MG63 (cell line): ENCODE results near the gene TTC28. TPM values are rescaled to one million over a fixed set of nuclear protein-coding genes. Genes with fewer than 3 reads are reported as not detected.

Experiments
- DNase-seq: peaks from one replicate; pipeline ENCODE4 v3.0.0-alpha.2; 2020
- H3K27me3 ChIP-seq: fragments of 250-450 bp; sonication (Bioruptor Pico); 2 replicates; pipeline ENCODE4 v1.5.1; 2020; ENCODE audit warnings: mild to moderate bottlenecking, moderate library complexity
- H3K36me3 ChIP-seq: fragments of 250-450 bp; sonication (Bioruptor Pico); 2 replicates; pipeline ENCODE4 v1.5.1; 2020; ENCODE audit warnings: mild to moderate bottlenecking, moderate library complexity
- H3K4me3 ChIP-seq: fragments of 250-450 bp; sonication (Bioruptor Pico); 2 replicates; pipeline ENCODE4 v1.5.1; 2020; ENCODE audit warnings: mild to moderate bottlenecking, moderate library complexity
- H3K9me3 ChIP-seq: fragments of 250-450 bp; sonication (Bioruptor Pico); 2 replicates; pipeline ENCODE4 v1.5.1; 2020; ENCODE audit warnings: mild to moderate bottlenecking, moderate library complexity
- total RNA-seq: library from RNA; depleted of rRNA; stranded (reverse); fragments of >200 nt; shearing (Covaris generic); gene quantifications from 2 replicates; pipeline ENCODE4 v1.2.3, GENCODE V29; 2014; ENCODE audit warnings: low replicate concordance

TTC28 gene
- total RNA-seq, 1 experiment from 2014 or later: 3.1 TPM

DNA sequence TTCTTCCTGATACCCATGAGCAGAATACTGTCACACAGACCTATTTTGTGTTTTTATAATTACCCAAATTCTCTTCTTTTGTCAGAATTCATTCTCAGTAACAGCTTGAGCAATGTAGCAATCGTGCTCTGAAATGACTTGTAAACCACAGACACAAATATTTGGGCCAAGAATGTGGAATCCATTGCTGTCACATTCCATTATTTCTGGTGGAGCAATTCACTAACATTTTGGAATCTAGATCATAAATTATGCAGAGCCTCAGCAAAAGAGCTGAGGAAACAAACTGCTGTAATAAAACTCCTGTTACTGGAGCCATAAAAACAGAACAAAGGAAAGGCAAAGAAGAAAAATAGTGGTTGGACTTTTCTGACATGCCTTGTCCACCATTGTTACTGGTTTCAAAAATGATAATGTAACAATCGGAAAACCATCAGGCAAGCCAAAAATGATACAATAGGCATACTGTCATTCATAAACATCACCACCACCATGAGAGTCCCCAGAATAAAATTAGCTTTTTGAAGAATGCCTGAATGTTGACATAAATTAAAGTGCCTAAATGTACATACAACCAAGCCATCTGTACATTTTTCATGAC is 537.2 kb downstream of the TTC28 start:
- Histone ChIP-seq H3K27me3 (no peaks in the 10 kb centered on the region), H3K9me3 (peaks cover 2% of the 10 kb centered on the region), H3K36me3 (no peaks in the 10 kb centered on the region), H3K4me3 (no peak overlapping the region)
- DNase-seq: no peak

GRCh38 chr22:28141614-28142013 is 538.0 kb downstream of the TTC28 start:
- Histone ChIP-seq H3K27me3 (no peaks in the 10 kb centered on the region), H3K4me3 (no peak overlapping the region), H3K36me3 (peaks cover 4% of the 10 kb centered on the region; the same call in 1 of the 2 replicates), H3K9me3 (peaks cover 6% of the 10 kb centered on the region)
- DNase-seq: no peak

DNA sequence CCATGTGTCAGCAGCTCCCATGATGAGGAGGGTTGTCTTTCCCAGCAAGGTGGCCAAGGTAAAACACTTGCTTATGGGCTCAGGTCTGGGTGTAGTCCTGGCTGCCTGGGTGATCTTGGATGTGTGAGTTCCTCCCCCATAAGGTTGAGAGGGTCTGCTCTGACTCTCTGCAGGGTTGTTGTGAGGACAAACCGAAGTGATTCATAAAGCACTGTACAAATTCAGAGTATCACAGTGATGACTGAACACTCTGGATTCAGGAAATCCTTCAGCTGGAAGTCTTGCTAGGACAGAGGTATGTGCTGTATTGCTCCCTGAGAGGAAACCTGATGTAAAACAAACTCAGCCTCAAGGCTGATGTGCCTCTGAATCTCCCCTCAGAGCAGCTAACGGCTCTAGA is 539.7 kb downstream of the TTC28 start:
- H3K4me3 ChIP-seq: no peak overlapping the region
- H3K27me3 ChIP-seq: no peaks in the 10 kb centered on the region
- H3K9me3 ChIP-seq: peaks cover 6% of the 10 kb centered on the region
- H3K36me3 ChIP-seq: peaks cover 5% of the 10 kb centered on the region; the same call in 1 of the 2 replicates
- peak; percentile 34 for DNase-seq

GRCh38 chr22:28139516-28139915 is 540.1 kb downstream of the TTC28 start:
- no peak overlapping the region for H3K4me3 ChIP-seq
- peaks cover 5% of the 10 kb centered on the region; the same call in 1 of the 2 replicates for H3K36me3 ChIP-seq
- H3K27me3 ChIP-seq: no peaks in the 10 kb centered on the region
- peaks cover 6% of the 10 kb centered on the region for H3K9me3 ChIP-seq
- no peak for DNase-seq

- no peak overlapping the region for H3K4me3 ChIP-seq
- H3K36me3 ChIP-seq: peaks cover 5% of the 10 kb centered on the region; the same call in 1 of the 2 replicates
- H3K9me3 ChIP-seq: peaks cover 8% of the 10 kb centered on the region
- no peaks in the 10 kb centered on the region for H3K27me3 ChIP-seq
- no peak for DNase-seq
These were observed 542.6 kb downstream of the TTC28 start for GRCh38 chr22:28137036-28137435.

DNA sequence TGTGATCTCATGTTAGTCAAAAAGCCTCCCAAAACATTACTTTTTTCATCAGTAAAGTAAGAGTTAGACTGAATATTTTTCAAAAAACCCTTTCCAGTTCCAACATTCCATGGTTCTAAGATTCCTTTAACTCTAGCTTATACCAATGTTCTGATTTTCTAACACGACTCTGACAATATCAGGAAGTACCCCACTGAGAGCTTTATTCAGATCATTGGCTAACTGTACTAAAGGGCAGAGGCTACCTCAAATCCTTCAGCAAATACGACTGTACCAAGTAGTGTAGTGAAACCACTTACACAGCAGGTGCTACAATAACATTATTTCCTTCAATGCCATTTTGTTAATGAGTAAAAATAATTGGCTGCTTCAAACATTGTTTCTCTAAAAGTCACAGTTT is 547.2 kb downstream of the TTC28 start:
- Histone ChIP-seq H3K9me3 (peaks cover 6% of the 10 kb centered on the region), H3K4me3 (no peak overlapping the region), H3K36me3 (peaks cover 5% of the 10 kb centered on the region; the same call in 1 of the 2 replicates), H3K27me3 (no peaks in the 10 kb centered on the region)
- DNase-seq: no peak

- Histone ChIP-seq H3K36me3 (no peaks in the 10 kb centered on the region; the same call in 1 of the 2 replicates), H3K9me3 (0 out of 2 replicates have a peak, but pooled peaks cover 2% of the 10 kb centered on the region), H3K4me3 (no peak overlapping the region), H3K27me3 (no peaks in the 10 kb centered on the region)
- no peak for DNase-seq
These were observed 550.2 kb downstream of the TTC28 start for GRCh38 chr22:28129319-28129962.

DNA sequence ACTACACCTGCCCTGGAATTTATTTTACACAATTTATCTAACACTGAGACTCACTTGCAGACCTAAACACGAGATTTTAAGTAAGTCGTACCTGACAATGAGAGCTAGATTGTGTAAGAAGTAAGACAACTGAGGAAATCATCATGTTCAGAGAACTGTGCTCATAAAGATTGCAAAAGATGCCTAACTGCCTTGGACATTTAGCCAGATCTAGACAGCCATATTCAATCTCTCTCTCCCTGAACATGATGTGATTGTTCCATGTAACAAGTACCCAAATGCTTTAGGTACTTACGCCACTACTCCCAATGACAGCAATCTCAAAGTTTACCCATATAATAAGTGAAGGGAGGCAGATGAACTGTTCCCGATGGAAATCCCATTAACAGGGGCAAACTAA is 550.8 kb downstream of the TTC28 start:
- no peak for DNase-seq
- Histone ChIP-seq H3K9me3 (0 out of 2 replicates have a peak, but pooled peaks cover 2% of the 10 kb centered on the region), H3K4me3 (no peak overlapping the region), H3K36me3 (no peaks in the 10 kb centered on the region; the same call in 1 of the 2 replicates), H3K27me3 (no peaks in the 10 kb centered on the region)

DNA sequence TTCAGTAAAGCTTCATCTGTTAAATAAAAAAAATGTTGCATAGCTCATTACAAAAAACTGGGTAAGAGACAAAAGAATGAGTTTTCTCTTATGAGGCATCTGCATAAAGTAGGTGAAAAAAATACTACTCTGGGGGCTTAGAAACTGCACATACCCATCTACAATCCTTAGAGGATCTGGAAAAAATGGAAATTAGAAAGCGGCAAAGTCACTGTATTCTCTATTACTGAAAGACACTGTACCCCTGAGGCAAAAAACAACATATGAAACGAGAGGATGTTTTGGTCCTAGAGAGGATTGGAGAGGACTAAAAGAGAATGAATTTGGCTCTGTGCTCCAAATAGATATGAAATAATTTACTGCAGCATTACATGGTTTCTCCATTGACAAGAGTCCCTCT is 553.8 kb downstream of the TTC28 start:
- DNase-seq: no peak
- no peaks in the 10 kb centered on the region for H3K27me3 ChIP-seq

DNA sequence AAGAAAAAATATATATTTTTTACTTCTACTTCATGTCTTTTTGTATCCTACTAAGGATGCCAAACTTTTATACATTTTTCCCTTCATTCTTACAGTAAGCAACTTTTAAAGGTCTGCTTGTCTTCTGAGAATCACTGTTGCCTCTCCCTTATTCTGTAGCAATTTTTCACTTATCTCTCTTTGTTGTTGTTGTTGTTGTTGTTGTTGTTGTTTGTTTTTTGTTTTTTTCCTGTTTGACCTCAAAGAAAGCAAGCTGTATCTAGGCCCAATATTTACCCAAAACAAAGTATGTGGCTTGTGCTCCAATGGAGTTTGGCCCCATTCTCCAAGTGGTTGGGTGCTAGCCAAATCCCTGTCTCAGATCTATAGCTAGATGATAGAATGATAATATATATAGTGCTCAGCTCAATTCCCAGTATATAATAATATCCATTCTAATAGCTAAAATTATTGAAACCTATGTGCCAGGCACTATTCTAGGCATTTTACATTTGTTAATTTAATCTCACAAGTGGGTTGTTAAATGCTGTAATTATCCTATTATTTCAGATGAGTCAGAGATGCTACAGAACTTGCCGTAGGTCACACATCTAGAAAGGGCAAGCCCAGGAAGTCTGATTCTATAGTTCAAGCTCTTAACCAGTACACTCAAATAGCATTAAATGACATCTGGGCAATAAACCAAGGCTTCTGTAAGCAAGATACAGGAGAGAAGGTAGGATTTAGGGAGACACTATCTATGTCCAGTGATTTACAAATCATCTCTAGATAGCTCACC is 555.5 kb downstream of the TTC28 start:
- H3K4me3 ChIP-seq: no peak overlapping the region
- no peaks in the 10 kb centered on the region for H3K9me3 ChIP-seq
- no peaks in the 10 kb centered on the region for H3K36me3 ChIP-seq
- DNase-seq: no peak
- H3K27me3 ChIP-seq: no peaks in the 10 kb centered on the region

More for the DNA sequence above, 553.8 kb downstream of the TTC28 start:
- Histone ChIP-seq H3K36me3 (no peaks in the 10 kb centered on the region), H3K4me3 (no peak overlapping the region), H3K9me3 (no peaks in the 10 kb centered on the region)

DNA sequence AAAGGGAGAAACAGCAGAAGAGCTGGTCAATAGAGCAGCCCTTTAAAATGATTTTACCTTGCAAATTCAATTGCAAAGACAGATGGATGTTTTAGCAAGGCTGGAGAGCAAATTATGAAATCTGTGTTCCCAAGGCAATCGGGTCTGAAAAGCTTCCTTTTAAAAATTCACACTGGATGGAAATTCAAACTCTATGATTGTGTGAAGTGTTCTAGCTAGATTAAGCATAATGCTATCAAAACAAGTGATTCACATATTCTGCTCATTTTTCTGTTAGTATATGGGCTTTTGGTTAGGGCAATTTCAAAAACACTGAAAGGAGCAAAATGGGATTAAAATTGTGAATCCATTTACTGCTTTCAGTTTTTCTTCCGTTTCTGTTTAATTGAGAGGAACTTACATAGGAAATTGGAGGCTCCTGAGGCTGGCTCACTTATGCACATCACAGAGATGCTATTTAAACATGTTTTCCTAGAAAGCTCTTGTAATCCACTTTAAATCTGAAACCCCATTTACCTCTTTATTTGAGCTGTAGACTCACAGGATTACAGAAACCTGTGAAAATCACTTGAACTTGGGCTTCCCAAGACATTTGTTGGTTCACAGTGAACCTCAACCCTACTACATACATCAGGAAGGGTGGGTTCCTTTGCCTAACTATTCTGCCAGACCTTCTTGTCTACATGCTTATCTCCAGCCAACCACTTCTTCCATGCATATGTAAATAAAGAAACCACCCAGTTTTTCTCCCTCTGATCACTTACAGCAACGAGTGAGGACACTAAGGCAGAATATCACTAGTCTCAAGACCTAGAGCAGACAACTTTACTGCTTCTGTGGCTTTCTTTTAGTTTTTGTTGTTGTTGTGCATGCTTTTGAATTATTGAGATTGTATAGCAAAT is 558.7 kb downstream of the TTC28 start:
- no peaks in the 10 kb centered on the region for H3K36me3 ChIP-seq
- H3K27me3 ChIP-seq: no peaks in the 10 kb centered on the region
- H3K9me3 ChIP-seq: no peaks in the 10 kb centered on the region
- DNase-seq: no peak
- H3K4me3 ChIP-seq: no peak overlapping the region

DNA sequence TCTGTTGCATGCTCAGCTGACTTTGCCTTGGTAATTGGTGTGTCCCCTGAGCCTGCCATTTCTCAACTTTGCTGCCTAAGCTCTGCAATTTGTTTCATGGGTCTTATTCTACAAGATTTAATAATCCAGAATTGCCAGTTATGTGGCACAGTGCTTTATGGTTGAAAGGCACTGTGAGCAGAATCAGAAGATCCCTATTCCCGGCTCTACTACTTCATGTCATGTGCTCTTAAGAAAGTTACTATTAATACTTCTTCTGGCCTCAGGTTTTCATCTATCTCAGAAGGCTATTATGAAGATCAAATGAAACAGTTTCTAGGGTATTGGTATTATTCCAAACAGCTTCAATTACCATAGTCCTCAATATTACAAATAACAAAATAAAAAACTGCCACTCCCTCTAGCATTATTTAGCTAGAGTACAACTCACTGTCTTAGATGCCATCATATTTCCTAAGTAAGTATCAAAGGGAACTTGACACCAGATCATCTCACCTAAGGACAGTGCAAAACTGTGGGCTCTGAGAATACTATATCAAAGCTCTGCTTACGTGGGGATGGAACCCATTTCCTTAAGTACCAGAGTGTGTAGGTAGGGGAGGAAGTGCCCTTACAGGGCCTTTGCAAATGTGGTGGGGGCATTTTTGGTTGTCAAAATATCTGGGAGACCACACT is 560.5 kb downstream of the TTC28 start:
- DNase-seq: no peak
- no peaks in the 10 kb centered on the region for H3K9me3 ChIP-seq
- H3K4me3 ChIP-seq: no peak overlapping the region
- no peaks in the 10 kb centered on the region for H3K36me3 ChIP-seq
- H3K27me3 ChIP-seq: no peaks in the 10 kb centered on the region

DNA sequence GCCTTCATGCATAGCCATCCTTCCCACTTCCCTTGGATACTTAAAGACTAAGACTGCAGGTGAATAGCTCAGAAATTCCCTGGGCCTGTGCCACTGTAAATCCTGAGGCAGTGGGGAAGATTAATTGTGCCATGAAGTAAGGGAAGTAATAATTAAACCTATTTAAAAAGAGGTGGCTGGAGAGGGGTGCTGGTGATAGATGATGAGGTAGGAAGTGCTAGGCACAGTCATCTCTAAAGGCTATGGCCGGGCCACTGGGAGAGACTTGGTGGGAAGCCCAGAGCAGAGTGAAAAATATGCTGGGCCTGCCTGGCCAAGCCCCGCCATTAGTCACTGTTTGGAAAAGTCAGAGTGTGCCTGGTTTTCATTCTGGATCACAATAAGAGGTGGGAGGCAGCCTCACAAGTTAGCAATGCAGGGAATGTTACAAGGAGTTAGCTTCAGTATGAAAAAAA is 563.4 kb downstream of the TTC28 start:
- Histone ChIP-seq H3K4me3 (no peak overlapping the region), H3K36me3 (no peaks in the 10 kb centered on the region), H3K9me3 (no peaks in the 10 kb centered on the region), H3K27me3 (no peaks in the 10 kb centered on the region)
- peak; percentile 94 for DNase-seq

- Histone ChIP-seq H3K9me3 (no peaks in the 10 kb centered on the region), H3K27me3 (no peaks in the 10 kb centered on the region), H3K4me3 (no peak overlapping the region), H3K36me3 (no peaks in the 10 kb centered on the region)
- DNase-seq: no peak
These were observed 564.2 kb downstream of the TTC28 start for GRCh38 chr22:28115426-28115825.

- no peak overlapping the region for H3K4me3 ChIP-seq
- no peaks in the 10 kb centered on the region for H3K9me3 ChIP-seq
- DNase-seq: peak; percentile 85
- no peaks in the 10 kb centered on the region for H3K27me3 ChIP-seq
- H3K36me3 ChIP-seq: 0 out of 2 replicates have a peak, but pooled peaks cover 1% of the 10 kb centered on the region
These were observed 567.0 kb downstream of the TTC28 start for GRCh38 chr22:28112548-28113043.

- Histone ChIP-seq H3K9me3 (no peaks in the 10 kb centered on the region), H3K36me3 (0 out of 2 replicates have a peak, but pooled peaks cover 5% of the 10 kb centered on the region), H3K4me3 (no peak overlapping the region), H3K27me3 (no peaks in the 10 kb centered on the region)
- no peak for DNase-seq
These were observed 567.5 kb downstream of the TTC28 start for GRCh38 chr22:28112190-28112544.
